ENCODE results near the gene LPIN1.

The LPIN1 gene

GRCh38 chr2:11765501-11765900 lies 19.1 kb downstream of the LPIN1 start:
- no peak overlapping the region for H3K4me3 ChIP-seq (ENCODE audit: low read depth, low read length)
- TF ChIP-seq MYC (IDR thresholded peaks at IDR 0.05; ENCODE audit: low read depth, low read length) (no peak), CTCF (IDR thresholded peaks at IDR 0.05; ENCODE audit: low read depth, low read length) (no peak), POLR2A (IDR thresholded peaks at IDR 0.05; ENCODE audit: extremely low read depth, insufficient read length) (no peak)
- TF ChIP-seq, protein P1, sequence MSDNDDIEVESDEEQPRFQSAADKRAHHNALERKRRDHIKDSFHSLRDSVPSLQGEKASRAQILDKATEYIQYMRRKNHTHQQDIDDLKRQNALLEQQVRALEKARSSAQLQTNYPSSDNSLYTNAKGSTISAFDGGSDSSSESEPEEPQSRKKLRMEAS (IDR thresholded peaks at IDR 0.05; ENCODE audit: low read depth, low read length) = no peak
- DNase-seq (ENCODE audit: low read depth) = no peak

GRCh38 chr2:11766016-11766415 lies 19.6 kb downstream of the LPIN1 start:
- DNase-seq (ENCODE audit: low read depth) = no peak
- TF ChIP-seq, protein P1 (IDR thresholded peaks at IDR 0.05; ENCODE audit: low read depth, low read length) = no peak
- TF ChIP-seq MYC (IDR thresholded peaks at IDR 0.05; ENCODE audit: low read depth, low read length) = no peak
- TF ChIP-seq POLR2A (IDR thresholded peaks at IDR 0.05; ENCODE audit: extremely low read depth, insufficient read length) = no peak
- no peak for TF ChIP-seq CTCF (IDR thresholded peaks at IDR 0.05; ENCODE audit: low read depth, low read length)

GRCh38 chr2:11767779-11768178 lies 21.3 kb downstream of the LPIN1 start:
- DNase-seq (ENCODE audit: low read depth) = no peak
- TF ChIP-seq, protein P1 (IDR thresholded peaks at IDR 0.05; ENCODE audit: low read depth, low read length) = no peak
- TF ChIP-seq MYC (IDR thresholded peaks at IDR 0.05; ENCODE audit: low read depth, low read length) (no peak), CTCF (IDR thresholded peaks at IDR 0.05; ENCODE audit: low read depth, low read length) (no peak), POLR2A (IDR thresholded peaks at IDR 0.05; ENCODE audit: extremely low read depth, insufficient read length) (no peak)

More at GRCh38 chr2:11766016-11766415, 19.6 kb downstream of the LPIN1 start:
- no peak overlapping the region for H3K4me3 ChIP-seq (ENCODE audit: low read depth, low read length)

DNA sequence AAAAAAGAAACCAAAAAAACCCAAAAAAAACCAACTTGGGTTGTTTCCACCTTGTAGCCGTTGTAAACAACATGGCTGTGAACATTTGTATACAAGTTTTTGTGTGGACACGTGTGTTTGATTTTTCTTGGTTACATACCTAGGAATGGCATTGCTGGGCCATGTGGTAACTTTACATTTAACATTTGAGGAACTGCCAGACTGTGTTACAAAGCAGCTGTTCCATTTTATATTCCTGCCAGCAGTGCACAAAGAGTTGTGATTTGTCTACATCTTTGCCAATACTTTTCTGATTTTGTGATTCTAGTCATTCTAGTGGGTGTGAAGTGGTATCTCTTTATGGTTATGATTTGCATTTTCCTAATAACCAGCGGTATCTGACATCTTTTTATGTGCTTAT lies 22.5 kb downstream of the LPIN1 start:
- TF ChIP-seq MYC (IDR thresholded peaks at IDR 0.05; ENCODE audit: low read depth, low read length) = no peak
- TF ChIP-seq, protein P1 (IDR thresholded peaks at IDR 0.05; ENCODE audit: low read depth, low read length) = 0 out of 2 replicates have a peak, but pooled peaks have one; percentile 21
- no peak for DNase-seq (ENCODE audit: low read depth)
- no peak overlapping the region for H3K4me3 ChIP-seq (ENCODE audit: low read depth, low read length)

More at GRCh38 chr2:11767779-11768178, 21.3 kb downstream of the LPIN1 start:
- H3K4me3 ChIP-seq (ENCODE audit: low read depth, low read length) = no peak overlapping the region

DNA sequence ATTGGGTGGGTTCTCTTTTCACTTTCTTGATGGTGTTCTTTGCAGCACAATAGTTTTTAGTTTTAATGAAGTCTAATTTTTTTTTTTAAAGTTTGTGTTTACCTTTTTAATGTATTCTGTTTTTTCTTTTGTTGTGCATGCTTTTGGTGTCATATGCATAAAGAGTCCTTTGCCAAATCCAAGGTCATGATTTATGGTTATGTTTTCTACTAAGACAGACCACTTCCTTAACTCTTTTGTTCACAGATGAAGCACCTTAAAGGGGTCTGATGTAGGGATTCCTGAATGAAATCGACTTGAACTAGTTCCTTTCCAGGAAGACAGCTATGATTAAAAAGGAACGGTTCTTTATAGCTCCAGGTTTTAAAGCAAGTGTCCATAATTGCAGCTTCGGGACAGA lies 23.1 kb downstream of the LPIN1 start:
- TF ChIP-seq MYC (IDR thresholded peaks at IDR 0.05; ENCODE audit: low read depth, low read length) (no peak), CTCF (IDR thresholded peaks at IDR 0.05; ENCODE audit: low read depth, low read length) (no peak)
- TF ChIP-seq, protein P1 (IDR thresholded peaks at IDR 0.05; ENCODE audit: low read depth, low read length) = no peak
- no peak overlapping the region for H3K4me3 ChIP-seq (ENCODE audit: low read depth, low read length)
- no peak for DNase-seq (ENCODE audit: low read depth)

GRCh38 chr2:11770531-11771188 lies 24.2 kb downstream of the LPIN1 start:
- TF ChIP-seq, protein P1 (IDR thresholded peaks at IDR 0.05; ENCODE audit: low read depth, low read length) = no peak
- TF ChIP-seq CTCF (IDR thresholded peaks at IDR 0.05; ENCODE audit: low read depth, low read length) (no peak), POLR2A (IDR thresholded peaks at IDR 0.05; ENCODE audit: extremely low read depth, insufficient read length) (no peak), MYC (IDR thresholded peaks at IDR 0.05; ENCODE audit: low read depth, low read length) (no peak)
- DNase-seq (ENCODE audit: low read depth) = no peak
- no peak overlapping the region for H3K4me3 ChIP-seq (ENCODE audit: low read depth, low read length)

Data from NB4 (cell line).